HAP-1 (cell line): ENCODE data around the gene CT47C1.
"Not testable (repeated sequence)": the region's sequence is repeated elsewhere in the genome, so short reads cannot be mapped to it uniquely, and the experiment has no call there.

Source experiments
- DNase-seq, 2 experiments: peaks; one replicate each; pipeline ENCODE4 v3.0.0-alpha.2; 2016 to 2020; ENCODE audit warnings: low spot score in 2 of 2
- H3K27me3 ChIP-seq: fragments of 250-450 bp; sonication (Bioruptor Pico); 2 replicates; pipeline ENCODE4 v1.5.1; 2020; ENCODE audit warnings: low read depth, mild to moderate bottlenecking, moderate library complexity
- H3K36me3 ChIP-seq: fragments of 250-450 bp; sonication (Bioruptor Pico); replicated peaks from 2 replicates; pipeline ENCODE4 v1.5.1; 2020; ENCODE audit warnings: mild to moderate bottlenecking
- H3K4me1 ChIP-seq: fragments of 250-450 bp; sonication (Bioruptor Pico); 2 replicates; pipeline ENCODE4 v1.5.1; 2020; ENCODE audit warnings: mild to moderate bottlenecking
- H3K4me3 ChIP-seq: fragments of 250-450 bp; sonication (Bioruptor Pico); 2 replicates; pipeline ENCODE4 v1.5.1; 2020; ENCODE audit warnings: mild to moderate bottlenecking, moderate library complexity
- H3K9me3 ChIP-seq: fragments of 250-450 bp; sonication (Bioruptor Pico); 2 replicates; pipeline ENCODE4 v1.5.1; 2020; ENCODE audit warnings: mild to moderate bottlenecking, moderate library complexity
- in situ Hi-C: fragments of 300-500 bp; cut with MboI; formaldehyde crosslinking; loops from 3 replicates; pipeline ENCODE4 v1.14.3; 2020; ENCODE audit warnings: low sequenced_read_pairs, inconsistent platforms, mixed read lengths

CT47C1 gene

DNA sequence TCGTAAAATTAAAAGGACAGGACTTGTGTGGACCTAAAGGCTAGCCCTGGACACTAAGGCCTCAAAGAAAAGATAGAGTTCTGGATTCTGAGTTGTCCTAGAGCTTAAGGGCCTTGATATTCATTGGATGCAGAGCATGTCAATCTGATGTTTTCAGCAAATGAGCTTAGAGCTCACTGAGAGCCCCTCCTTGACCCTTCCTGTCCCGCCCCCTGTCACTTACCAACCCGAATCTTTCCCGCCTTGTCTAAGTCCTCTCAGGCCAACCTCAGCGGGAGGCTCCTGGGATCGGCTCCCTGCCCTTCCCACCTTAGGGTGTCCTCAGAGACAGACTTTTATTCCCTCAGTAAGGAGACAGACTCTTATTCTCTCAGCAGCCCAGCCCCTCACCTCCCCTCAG is at the start of gene CT47C1:
Gene CT47C1, plus strand, starts transcription at position 250 of the 400 bp plus-strand sequence. CDS start 233 bp downstream, outside the sequence.
- H3K9me3 ChIP-seq = no peaks in the 10 kb centered on the region
- H3K4me3 ChIP-seq = no peak within 1 kb of the TSS
- in situ Hi-C loops = no loop called here
- H3K36me3 ChIP-seq = no peaks in the 10 kb centered on the region
- DNase-seq = no peak
- peaks cover 10% of the 10 kb centered on the region for H3K27me3 ChIP-seq
- H3K4me1 ChIP-seq = no peaks in the 10 kb centered on the region

DNA sequence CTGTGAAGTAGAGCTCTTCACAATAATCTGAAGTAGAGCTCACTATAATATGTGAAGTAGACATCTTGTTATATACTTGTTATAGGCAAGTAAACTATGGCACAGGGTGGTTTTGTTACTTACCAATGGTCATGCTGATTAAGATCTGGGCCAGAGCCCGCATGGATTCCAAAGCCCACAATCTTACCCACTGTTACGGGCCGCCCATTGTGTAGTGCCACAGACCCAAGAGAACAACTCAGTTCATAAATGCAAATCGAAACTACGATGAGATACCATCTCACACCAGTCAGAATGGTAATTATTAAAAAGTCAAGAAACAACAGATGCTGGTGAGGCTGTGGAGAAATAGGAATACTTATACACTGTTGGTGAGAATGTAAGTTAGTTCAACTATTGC is 46.9 kb upstream of the CT47C1 start:
- in situ Hi-C loops = no loop called here
- no peak for DNase-seq

DNA sequence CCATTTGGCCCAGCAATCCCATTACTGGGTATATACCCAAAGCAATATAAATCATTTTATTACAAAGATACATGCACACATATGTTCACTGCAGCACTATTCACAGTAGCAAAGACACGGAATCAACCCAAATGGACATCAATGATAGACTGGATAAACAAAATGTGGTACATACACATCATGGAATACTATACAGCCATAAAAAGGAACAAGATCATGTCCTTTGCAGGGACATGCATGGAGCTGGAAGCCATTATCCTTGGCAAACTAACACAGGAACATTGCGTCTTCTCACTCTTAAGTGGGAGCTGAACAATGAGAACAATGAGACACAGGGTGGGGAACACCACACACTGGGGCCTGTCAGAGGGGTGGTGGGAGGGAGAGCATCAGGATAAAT is 46.4 kb upstream of the CT47C1 start:
- in situ Hi-C loops = not testable (repeated sequence)

More for the DNA sequence above, 46.9 kb upstream of the CT47C1 start:
- Histone ChIP-seq H3K4me1 (no peaks in the 10 kb centered on the region), H3K4me3 (no peak overlapping the region), H3K9me3 (no peaks in the 10 kb centered on the region), H3K27me3 (no peaks in the 10 kb centered on the region), H3K36me3 (no peaks in the 10 kb centered on the region)

DNA sequence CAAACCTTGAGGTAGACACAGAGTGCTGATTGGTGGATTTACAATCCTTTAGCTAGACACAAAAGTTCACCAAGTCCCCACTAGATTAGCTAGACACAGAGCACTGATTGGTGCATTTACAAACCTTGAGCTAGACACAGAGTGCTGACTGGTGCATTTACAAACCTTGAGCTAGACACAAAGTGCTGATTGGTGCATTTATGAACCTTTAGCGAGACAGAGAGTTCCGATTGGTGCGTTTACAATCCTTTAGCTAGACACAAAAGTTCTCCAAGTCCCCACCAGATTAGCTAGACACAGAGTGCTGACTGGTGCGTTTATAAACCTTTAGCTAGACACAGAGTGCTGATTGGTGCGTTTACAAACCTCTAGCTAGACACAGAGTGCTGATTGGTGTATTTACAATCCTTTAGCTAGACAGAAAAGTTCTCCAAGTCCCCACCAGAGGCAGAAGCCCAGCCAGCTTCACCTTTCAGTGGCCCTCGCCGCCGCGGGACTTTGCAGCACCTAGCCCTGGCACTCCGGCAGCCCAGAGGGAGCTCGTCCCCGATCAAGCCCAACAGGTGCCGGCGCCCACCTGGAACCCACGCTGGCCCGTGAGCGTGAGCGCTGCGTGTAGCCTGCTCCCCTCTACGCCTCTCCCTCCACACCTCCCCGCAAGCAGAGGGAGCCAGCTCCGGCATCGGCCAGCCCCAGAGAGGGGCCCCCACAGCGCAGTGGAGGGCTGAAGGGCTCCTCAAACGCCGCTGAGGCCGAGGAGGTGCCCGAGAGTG is 44.6 kb upstream of the CT47C1 start:
- in situ Hi-C loops = not testable (repeated sequence)

More for the DNA sequence above, 46.4 kb upstream of the CT47C1 start:
- H3K9me3 ChIP-seq, H3K36me3 ChIP-seq, H3K27me3 ChIP-seq, H3K4me1 ChIP-seq, DNase-seq, H3K4me3 ChIP-seq: not testable (repeated sequence)

DNA sequence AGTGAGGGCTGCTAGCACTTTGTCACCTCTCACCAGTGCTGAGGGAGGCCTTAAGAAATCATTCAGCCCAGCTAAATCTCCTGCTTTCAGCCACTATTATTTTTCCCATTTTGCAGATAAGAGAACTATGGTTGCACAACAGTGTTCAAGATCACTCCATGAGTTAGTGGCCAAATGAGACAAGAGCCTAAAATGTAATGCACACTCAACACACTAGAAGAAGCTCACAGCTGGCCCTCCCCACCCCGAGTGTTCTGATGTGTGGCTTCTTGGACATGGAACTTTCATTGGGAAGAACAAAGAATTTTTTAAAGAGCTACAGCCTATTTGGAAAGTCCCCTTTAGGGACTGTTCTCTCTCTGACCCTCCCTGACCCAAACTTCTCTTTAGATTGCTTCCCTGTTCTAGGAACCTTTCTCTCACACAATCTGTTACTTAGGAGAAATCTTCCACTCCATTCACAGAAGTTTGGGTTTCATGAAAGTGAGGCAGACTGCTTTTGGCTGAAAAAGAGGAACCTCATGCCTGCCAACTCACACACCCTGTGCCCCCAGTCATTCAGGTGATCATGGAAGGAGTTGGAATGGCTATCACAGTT is 44.0 kb upstream of the CT47C1 start:
- DNase-seq = no peak
- Histone ChIP-seq H3K36me3 (no peaks in the 10 kb centered on the region), H3K9me3 (no peaks in the 10 kb centered on the region), H3K4me1 (no peaks in the 10 kb centered on the region), H3K4me3 (no peak overlapping the region), H3K27me3 (no peaks in the 10 kb centered on the region)
- in situ Hi-C loops = no loop called here

More for the DNA sequence above, 44.6 kb upstream of the CT47C1 start:
- not testable (repeated sequence) for H3K27me3 ChIP-seq, DNase-seq, H3K9me3 ChIP-seq, H3K4me3 ChIP-seq, H3K4me1 ChIP-seq, H3K36me3 ChIP-seq

DNA sequence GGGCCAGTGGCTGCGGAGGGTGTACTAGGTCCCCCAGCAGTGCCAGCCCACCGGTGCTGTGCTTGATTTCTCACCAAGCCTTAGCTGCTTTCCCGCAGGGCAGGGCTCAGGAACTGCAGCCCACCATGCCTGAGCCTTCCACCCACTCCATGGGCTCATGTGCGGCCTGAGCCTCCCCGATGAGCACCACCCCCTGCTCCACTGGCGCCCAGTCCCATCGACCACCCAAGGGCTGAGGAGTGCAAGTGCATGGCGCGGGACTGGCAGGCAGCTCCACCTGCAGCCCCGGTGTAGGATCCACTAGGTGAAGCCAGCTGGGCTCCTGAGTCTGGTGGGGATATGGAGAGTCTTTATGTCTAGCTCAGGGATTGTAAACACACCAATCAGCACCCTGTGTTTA is 43.1 kb upstream of the CT47C1 start:
- in situ Hi-C loops, H3K4me3 ChIP-seq: not testable (repeated sequence)

DNA sequence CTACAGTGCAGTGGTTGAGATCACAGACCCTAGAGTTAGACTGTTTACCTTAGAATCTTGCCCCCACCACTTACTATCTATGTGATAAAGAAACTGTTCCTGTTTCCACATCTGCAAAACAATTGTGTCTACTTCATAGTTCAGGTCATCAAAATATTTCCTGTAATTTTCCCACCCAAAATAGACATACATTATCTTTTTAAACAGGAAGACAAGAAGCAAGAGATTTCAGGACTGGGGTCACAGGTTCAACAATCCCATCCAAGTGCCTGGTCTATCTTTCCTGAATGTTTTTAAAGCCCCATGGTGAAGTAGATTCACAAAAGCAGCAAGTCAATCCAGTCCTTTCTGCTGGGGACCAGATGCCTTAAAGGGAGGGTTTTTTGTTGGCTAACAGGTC is 41.8 kb upstream of the CT47C1 start:
- no peaks in the 10 kb centered on the region for H3K4me1 ChIP-seq
- DNase-seq = no peak
- H3K9me3 ChIP-seq = no peaks in the 10 kb centered on the region
- no peak overlapping the region for H3K4me3 ChIP-seq
- no peaks in the 10 kb centered on the region for H3K36me3 ChIP-seq
- in situ Hi-C loops = no loop called here
- no peaks in the 10 kb centered on the region for H3K27me3 ChIP-seq

More for the DNA sequence above, 43.1 kb upstream of the CT47C1 start:
- H3K27me3 ChIP-seq, H3K36me3 ChIP-seq, H3K9me3 ChIP-seq, H3K4me1 ChIP-seq, DNase-seq: not testable (repeated sequence)

DNA sequence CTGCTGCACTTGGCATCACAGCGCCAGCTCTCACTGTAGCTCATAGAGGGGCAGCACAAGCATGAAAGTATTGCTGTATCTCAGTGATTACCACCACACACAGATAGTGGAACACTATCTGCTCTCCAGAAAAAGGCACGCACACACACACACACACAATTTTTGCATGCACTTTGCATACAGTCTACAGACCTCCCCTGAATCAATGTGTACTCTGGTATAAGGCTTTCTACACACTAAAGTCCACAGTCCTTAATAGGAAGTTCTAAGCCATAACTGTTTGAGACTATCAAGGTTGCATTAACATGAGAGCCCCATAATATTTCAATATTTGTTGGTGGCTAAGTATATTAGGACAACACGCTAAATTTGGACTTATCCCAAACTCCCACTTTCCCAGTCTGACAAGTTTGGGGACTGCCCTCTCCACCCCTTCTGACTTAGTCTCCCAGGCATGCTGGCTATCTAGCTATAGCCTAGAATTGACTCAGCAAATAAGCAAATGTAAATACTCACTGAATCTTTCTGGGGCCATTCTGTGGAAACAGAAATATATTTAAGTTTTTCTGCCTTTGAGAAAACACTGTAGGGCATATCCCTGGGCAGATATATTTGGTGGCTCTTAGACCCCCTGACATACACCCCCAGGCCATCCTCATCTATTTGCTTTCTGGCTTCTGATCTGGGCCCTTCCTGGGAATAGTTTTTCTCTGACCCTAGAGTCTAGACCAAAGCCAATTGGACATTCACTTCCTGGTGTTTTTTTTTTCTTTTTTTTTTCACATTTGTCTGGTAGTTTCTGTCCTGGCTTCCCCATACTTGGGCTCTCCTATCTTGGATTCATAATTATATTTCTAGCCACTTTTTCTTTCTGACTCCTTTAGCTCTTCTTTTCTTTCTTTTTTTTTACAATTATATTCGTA is 36.4 kb upstream of the CT47C1 start:
- in situ Hi-C loops = no loop called here
- no peaks in the 10 kb centered on the region for H3K4me1 ChIP-seq
- DNase-seq = no peak
- no peaks in the 10 kb centered on the region for H3K36me3 ChIP-seq
- no peak overlapping the region for H3K4me3 ChIP-seq
- no peaks in the 10 kb centered on the region for H3K9me3 ChIP-seq
- H3K27me3 ChIP-seq = no peaks in the 10 kb centered on the region

DNA sequence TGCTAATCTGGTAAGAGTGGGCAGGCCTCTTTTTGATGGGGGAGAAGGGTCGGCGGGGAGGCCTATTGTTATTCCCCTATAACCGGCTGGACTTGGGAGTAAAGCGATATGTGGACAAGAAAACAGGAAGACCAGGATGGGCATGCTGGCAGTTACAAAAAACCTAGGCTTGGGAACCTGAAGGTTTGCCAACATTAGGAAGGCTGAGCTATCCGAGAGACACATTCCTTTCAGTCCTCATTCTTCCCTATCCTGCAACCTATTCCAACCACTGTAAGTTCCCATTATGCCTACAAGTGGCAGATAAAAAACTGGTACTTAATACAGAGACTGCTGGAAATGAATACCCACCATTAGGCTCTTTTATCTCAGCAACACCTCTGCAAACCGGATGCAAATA is 32.4 kb upstream of the CT47C1 start:
- Histone ChIP-seq H3K36me3 (no peaks in the 10 kb centered on the region), H3K4me1 (no peaks in the 10 kb centered on the region), H3K9me3 (no peaks in the 10 kb centered on the region), H3K4me3 (no peak overlapping the region), H3K27me3 (no peaks in the 10 kb centered on the region)
- DNase-seq = no peak
- in situ Hi-C loops = no loop called here

DNA sequence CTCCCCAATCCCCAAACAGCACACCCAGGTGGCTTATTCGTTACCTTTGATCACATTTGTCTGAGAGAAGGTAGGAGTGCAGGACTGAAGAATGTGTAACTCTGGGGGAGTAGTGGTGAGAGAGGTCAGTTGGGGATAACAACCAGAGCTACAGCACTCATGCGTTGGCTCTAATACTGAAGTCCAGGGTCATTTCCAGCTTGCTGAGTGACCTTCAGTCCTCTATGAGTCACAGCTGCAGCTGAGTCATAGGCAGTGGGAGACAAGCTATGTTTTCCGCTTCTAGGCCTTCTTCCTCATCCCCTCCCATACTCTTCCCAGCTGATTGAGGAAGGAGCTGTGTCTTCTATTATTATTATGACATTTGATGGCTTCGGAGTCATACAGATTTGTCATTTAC is 31.6 kb upstream of the CT47C1 start:
- Histone ChIP-seq H3K36me3 (no peaks in the 10 kb centered on the region), H3K9me3 (no peaks in the 10 kb centered on the region), H3K4me1 (no peaks in the 10 kb centered on the region), H3K4me3 (no peak overlapping the region), H3K27me3 (no peaks in the 10 kb centered on the region)
- no peak for DNase-seq
- in situ Hi-C loops = no loop called here

DNA sequence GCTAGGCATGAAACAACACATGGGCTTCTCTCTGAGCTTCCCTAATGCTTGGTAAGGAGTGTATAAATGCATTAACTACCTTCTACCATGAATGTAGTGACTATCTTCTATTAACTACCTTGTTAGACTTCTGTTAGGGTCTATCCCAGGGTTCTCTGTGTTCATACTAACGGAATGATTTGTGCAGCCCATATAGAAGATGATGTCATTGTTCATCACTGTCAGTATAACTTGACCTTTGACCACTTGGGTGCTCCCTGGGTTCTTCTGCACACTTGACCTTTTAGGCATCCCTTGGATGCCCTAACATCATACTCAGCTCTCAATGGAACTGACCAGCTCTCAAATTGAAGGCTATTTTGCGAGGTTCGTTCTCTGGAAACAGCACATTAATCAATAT is 30.8 kb upstream of the CT47C1 start:
- no peaks in the 10 kb centered on the region for H3K36me3 ChIP-seq

DNA sequence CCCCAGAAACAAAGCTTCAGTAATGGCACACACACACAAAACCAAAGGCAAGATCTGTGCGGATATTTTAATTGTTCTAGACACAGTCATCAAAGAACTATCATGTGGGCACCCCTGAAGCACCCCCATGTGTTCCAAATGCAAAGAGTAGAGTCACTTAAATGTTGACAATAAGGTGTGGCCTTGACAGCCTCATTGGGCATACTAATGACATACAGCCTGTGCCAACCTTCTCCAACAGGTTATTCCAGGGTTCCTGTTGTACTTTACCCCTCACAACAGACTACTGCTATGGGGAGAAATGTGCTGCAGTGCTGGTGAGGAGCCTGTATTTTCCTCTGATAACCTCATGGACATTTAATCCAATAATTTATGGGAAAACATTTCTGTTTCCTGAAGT is 29.8 kb upstream of the CT47C1 start:
- no peaks in the 10 kb centered on the region for H3K4me1 ChIP-seq
- H3K27me3 ChIP-seq = no peaks in the 10 kb centered on the region
- no peak overlapping the region for H3K4me3 ChIP-seq
- no peak for DNase-seq
- H3K9me3 ChIP-seq = no peaks in the 10 kb centered on the region
- H3K36me3 ChIP-seq = no peaks in the 10 kb centered on the region
- in situ Hi-C loops = no loop called here

More for the DNA sequence above, 30.8 kb upstream of the CT47C1 start:
- Histone ChIP-seq H3K9me3 (no peaks in the 10 kb centered on the region), H3K27me3 (no peaks in the 10 kb centered on the region), H3K4me1 (no peaks in the 10 kb centered on the region), H3K4me3 (no peak overlapping the region)
- in situ Hi-C loops = no loop called here
- DNase-seq = no peak

DNA sequence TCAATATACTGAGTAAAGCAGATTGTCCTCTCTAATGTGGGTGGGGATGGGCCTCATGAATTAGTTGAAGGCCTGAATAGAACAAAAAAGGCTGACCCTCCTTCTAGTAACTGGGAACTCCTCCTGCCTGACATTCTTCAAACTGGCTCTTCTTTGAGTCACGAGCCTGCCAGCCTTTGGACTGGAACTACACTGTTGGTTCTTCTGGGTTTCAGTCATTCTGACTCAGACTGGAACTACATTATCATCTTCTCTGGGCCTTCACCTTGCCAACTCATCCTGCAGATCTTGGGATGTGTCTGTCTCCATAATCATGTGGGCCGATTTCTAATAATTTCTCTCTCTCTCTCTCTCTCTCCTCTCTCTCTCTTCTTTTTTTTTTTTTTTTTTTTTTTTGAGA is 26.9 kb upstream of the CT47C1 start:
- in situ Hi-C loops = no loop called here
- Histone ChIP-seq H3K4me3 (no peak overlapping the region), H3K27me3 (no peaks in the 10 kb centered on the region), H3K36me3 (no peaks in the 10 kb centered on the region), H3K4me1 (no peaks in the 10 kb centered on the region), H3K9me3 (no peaks in the 10 kb centered on the region)
- no peak for DNase-seq

DNA sequence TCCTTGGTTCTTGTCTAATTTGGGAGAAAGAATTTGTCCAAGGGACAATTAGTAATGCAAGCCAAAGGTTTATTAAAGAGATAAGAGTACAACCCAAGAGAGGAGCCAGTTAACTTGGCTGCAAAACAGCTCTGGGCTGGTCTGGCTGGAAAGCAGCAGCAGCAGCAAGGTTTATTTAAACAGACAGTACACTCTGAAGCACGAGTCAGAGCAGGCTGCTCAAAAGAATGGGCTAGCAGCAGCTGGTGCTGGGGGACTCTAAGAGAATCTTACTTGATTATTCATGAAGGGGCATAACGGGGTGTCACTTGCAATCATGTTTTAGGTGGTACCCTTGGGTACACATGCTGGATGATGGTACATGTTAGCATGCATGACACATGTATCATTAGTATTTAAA is 17.1 kb upstream of the CT47C1 start:
- no peak for DNase-seq
- Histone ChIP-seq H3K9me3 (no peaks in the 10 kb centered on the region), H3K4me3 (no peak overlapping the region), H3K27me3 (no peaks in the 10 kb centered on the region), H3K4me1 (no peaks in the 10 kb centered on the region), H3K36me3 (no peaks in the 10 kb centered on the region)
- in situ Hi-C loops = no loop called here
